Fibroblast of pulmonary artery (primary cell): Measurements from ENCODE around the gene PRR5.
"Not testable (repeated sequence)": the region's sequence is repeated elsewhere in the genome, so short reads cannot be mapped to it uniquely, and the experiment has no call there.

Experiments
- DNase-seq: peaks from one replicate; pipeline ENCODE4 v3.0.0-alpha.2; 2010; ENCODE audit warnings: low read depth
- H3K4me3 ChIP-seq: replicated peaks from 2 replicates; pipeline ENCODE4 v1.5.1; 2011; ENCODE audit warnings: low read depth, mild to moderate bottlenecking, control low read depth, low read length, moderate library complexity
- CTCF ChIP-seq: IDR thresholded peaks from 2 replicates; pipeline ENCODE4 v1.5.1; 2011; ENCODE audit warnings: mild to moderate bottlenecking, control low read depth, low read length, inconsistent platforms; ENCODE audit errors: missing control alignments

PRR5 gene

GRCh38 chr22:44672632-44673031, 29.4 kb upstream of the PRR5 start:
- no peak for DNase-seq
- no peak for TF ChIP-seq CTCF
- no peak overlapping the region for H3K4me3 ChIP-seq

GRCh38 chr22:44673406-44673805, 28.6 kb upstream of the PRR5 start:
- TF ChIP-seq CTCF, result no peak
- H3K4me3 ChIP-seq, result no peak overlapping the region
- no peak for DNase-seq

GRCh38 chr22:44676066-44676440, 26.0 kb upstream of the PRR5 start:
- DNase-seq, H3K4me3 ChIP-seq: not testable (repeated sequence)

GRCh38 chr22:44676441-44677352, 25.3 kb upstream of the PRR5 start:
- no peak for DNase-seq
- TF ChIP-seq CTCF, result no peak
- no peak overlapping the region for H3K4me3 ChIP-seq

- TF ChIP-seq CTCF, result no peak
- no peak overlapping the region for H3K4me3 ChIP-seq
- no peak for DNase-seq
Measured at GRCh38 chr22:44677353-44677840, 24.6 kb upstream of the PRR5 start.

GRCh38 chr22:44677871-44678555, 24.0 kb upstream of the PRR5 start:
- no peak for DNase-seq
- H3K4me3 ChIP-seq, result no peak overlapping the region
- no peak for TF ChIP-seq CTCF

- H3K4me3 ChIP-seq, result no peak overlapping the region
- no peak for DNase-seq
- no peak for TF ChIP-seq CTCF
Measured at GRCh38 chr22:44678556-44679305, 23.3 kb upstream of the PRR5 start.

- H3K4me3 ChIP-seq, DNase-seq: not testable (repeated sequence)
Measured at GRCh38 chr22:44679306-44679647, 22.7 kb upstream of the PRR5 start.
